Activated naive CD4-positive, alpha-beta T cell treated with anti-CD3 and anti-CD28 coated beads, Interleukin-2, amount 10 ng/mL, durations not matched to agents 7 days and 5 days (primary cell): ENCODE data around the gene KRT80.

Experiments
- CTCF ChIA-PET: fragments of 350-600 bp; sonication (Branson Sonifier 250); formaldehyde crosslinking; loops from one replicate; lab custom pipeline; 2021; ENCODE audit warnings: antibody characterized with exemption; lab: Charles Lee
- DNase-seq: peaks from one replicate; pipeline ENCODE4 v3.0.0-alpha.2; 2020
- H3K27ac Mint-ChIP-seq: one replicate; pipeline ENCODE4 v1.8.0; 2021; ENCODE audit warnings: mild to moderate bottlenecking, moderate library complexity, mixed read lengths
- H3K27me3 Mint-ChIP-seq: one replicate; pipeline ENCODE4 v1.8.0; 2021; ENCODE audit warnings: mild to moderate bottlenecking, mixed read lengths
- H3K36me3 Mint-ChIP-seq: one replicate; pipeline ENCODE4 v1.8.0; 2021; ENCODE audit warnings: mixed read lengths
- H3K4me1 Mint-ChIP-seq: one replicate; pipeline ENCODE4 v1.8.0; 2021; ENCODE audit warnings: mixed read lengths
- H3K4me3 Mint-ChIP-seq: one replicate; pipeline ENCODE4 v1.8.0; 2021; ENCODE audit warnings: mild to moderate bottlenecking, moderate library complexity, mixed read lengths
- H3K9me3 Mint-ChIP-seq: one replicate; pipeline ENCODE4 v1.8.0; 2021; ENCODE audit warnings: mixed read lengths

KRT80 gene

GRCh38 chr12:52165096-52165855 lies 26.5 kb downstream of the KRT80 start:
- H3K27me3 Mint-ChIP-seq = peaks cover 30% of the 10 kb centered on the region
- H3K9me3 Mint-ChIP-seq = no peaks in the 10 kb centered on the region
- no peak overlapping the region for H3K4me3 Mint-ChIP-seq
- CTCF ChIA-PET = interaction anchor here (0.6 to 1.2 kb wide), 3 partner anchors 32 to 113 kb away, joined by 3 to 7 read pairs (median 6); no protein-coding TSS in a partner anchor
- H3K36me3 Mint-ChIP-seq = peaks cover 6% of the 10 kb centered on the region
- no peak overlapping the region for H3K27ac Mint-ChIP-seq
- H3K4me1 Mint-ChIP-seq = peaks cover 47% of the 10 kb centered on the region
- DNase-seq = no peak

- CTCF ChIA-PET = interaction anchor here (0.6 kb wide), 1 partner anchor 33 kb away, joined by 3 read pairs; no protein-coding TSS in a partner anchor
- no peak for DNase-seq
Observed at GRCh38 chr12:52164624-52165023, 27.2 kb downstream of the KRT80 start.

GRCh38 chr12:52162981-52163380 lies 28.8 kb downstream of the KRT80 start:
- Mint-ChIP-seq H3K27me3 (peaks cover 15% of the 10 kb centered on the region), H3K36me3 (peaks cover 6% of the 10 kb centered on the region), H3K4me1 (peaks cover 55% of the 10 kb centered on the region), H3K27ac (peak overlapping the region; percentile 8), H3K9me3 (peaks cover 4% of the 10 kb centered on the region), H3K4me3 (no peak overlapping the region)
- DNase-seq = no peak
- CTCF ChIA-PET = no interaction called here

More at GRCh38 chr12:52164624-52165023, 27.2 kb downstream of the KRT80 start:
- H3K9me3 Mint-ChIP-seq = no peaks in the 10 kb centered on the region
- H3K36me3 Mint-ChIP-seq = peaks cover 6% of the 10 kb centered on the region
- no peak overlapping the region for H3K4me3 Mint-ChIP-seq
- no peak overlapping the region for H3K27ac Mint-ChIP-seq
- peaks cover 23% of the 10 kb centered on the region for H3K27me3 Mint-ChIP-seq
- H3K4me1 Mint-ChIP-seq = peaks cover 48% of the 10 kb centered on the region

DNA sequence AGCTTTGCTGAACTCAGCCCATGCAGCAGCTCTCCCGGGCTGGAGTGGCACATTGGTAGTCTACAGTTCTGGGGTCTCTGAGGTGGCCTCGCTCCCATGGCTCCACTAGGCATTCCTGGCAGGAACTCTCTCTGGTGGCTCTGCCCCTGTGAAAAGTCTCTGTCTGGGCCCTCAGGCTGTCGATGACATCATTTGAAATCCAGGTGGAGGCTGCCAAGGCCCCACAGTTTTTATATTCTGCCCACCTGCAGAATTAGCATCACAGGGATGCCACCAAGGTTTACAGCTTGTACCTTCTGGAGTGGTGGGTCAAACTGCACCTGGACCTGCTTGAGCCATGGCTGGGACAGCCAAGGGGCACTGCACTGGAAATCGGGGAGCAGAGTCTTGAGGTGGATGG lies 31.6 kb downstream of the KRT80 start:
- DNase-seq = no peak
- peaks cover 3% of the 10 kb centered on the region for H3K27me3 Mint-ChIP-seq
- peaks cover 6% of the 10 kb centered on the region for H3K36me3 Mint-ChIP-seq
- peaks cover 4% of the 10 kb centered on the region for H3K9me3 Mint-ChIP-seq
- H3K4me3 Mint-ChIP-seq = no peak overlapping the region
- H3K27ac Mint-ChIP-seq = no peak overlapping the region
- CTCF ChIA-PET = interaction anchor here (0.9 to 1.3 kb wide), 4 partner anchors 12 to 212 kb away, joined by 3 to 4 read pairs (median 3); no protein-coding TSS in a partner anchor
- peaks cover 71% of the 10 kb centered on the region for H3K4me1 Mint-ChIP-seq

DNA sequence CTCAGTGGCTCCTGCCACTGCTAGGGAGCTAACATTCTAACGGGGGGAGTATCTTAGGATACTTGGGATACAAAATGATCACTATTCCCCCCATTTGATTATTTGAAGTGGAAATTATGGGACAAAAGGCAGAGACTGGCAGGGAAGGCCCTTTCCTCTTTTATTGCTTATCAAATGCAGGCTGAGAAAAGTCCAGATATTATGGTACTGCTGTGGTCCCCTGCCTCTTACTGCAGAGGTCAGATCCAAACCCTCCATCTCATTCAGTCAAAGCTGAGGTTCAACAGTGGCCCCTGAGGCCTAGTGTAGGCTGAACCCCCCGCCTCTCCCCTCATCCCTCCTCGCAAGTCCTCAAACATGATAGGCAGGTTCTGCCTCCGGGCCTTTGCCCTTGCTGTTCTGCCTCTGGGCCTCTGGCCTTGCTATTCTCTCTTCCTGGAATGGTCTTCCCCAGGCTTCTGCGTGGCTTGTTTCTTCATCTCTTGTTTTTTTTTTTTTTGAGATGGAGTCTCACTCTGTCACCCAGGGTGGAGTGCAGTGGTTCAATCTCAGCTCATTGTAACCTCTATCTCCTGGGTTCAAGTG lies 34.2 kb downstream of the KRT80 start:
- Mint-ChIP-seq H3K27ac (no peak overlapping the region), H3K9me3 (peaks cover 4% of the 10 kb centered on the region), H3K27me3 (no peaks in the 10 kb centered on the region), H3K4me3 (no peak overlapping the region), H3K4me1 (peaks cover 78% of the 10 kb centered on the region), H3K36me3 (peaks cover 6% of the 10 kb centered on the region)
- CTCF ChIA-PET = interaction anchor here (0.8 to 4.0 kb wide), 17 partner anchors 9 to 723 kb away, joined by 3 to 31 read pairs (median 4); no protein-coding TSS in a partner anchor
- DNase-seq = no peak

DNA sequence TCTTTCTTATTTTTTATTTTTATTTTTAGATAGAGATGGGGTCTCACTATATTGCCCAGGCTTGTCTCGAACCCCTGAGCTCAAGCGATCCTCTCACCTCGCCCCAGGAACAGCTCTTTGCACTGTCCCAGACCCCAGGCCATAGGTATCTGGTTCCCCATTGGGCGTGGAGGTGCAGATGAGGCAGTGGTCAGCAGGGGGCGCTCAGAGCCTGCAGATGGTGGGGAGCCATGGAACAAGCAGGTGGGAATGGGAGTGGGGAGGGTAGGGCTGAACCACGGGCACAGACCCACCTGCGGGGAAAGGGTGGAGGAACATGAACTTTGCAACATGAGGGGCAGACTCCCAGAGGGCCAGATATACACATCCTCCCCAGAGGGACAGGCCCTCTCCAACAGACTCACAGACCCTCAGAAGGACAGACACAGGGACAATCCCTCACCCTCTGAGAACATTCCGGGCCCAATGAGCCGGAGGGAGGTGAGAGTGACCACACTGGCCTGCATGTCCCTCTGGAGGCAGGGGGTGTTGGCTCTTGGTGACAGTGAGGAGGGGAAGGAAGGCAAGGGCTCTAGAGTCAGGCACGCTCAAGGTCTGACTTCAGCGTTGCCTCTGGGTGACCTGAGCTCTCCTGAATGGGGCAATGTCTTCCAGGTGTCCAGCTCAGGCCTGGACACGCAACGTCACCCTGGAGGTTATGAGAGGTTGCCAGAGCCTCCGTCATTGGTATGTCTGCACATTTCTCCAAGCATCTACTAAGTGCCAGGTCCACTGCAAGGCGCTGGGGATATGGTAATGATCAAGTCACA lies 34.9 kb downstream of the KRT80 start:
- Mint-ChIP-seq H3K9me3 (peaks cover 4% of the 10 kb centered on the region), H3K27ac (no peak overlapping the region), H3K27me3 (no peaks in the 10 kb centered on the region), H3K4me3 (no peak overlapping the region), H3K36me3 (peaks cover 6% of the 10 kb centered on the region), H3K4me1 (peaks cover 74% of the 10 kb centered on the region)
- DNase-seq = peak; percentile 86
- CTCF ChIA-PET = interaction anchor here (0.6 to 4.0 kb wide), 20 partner anchors 13 to 723 kb away, joined by 3 to 31 read pairs (median 4); no protein-coding TSS in a partner anchor

GRCh38 chr12:52156311-52156710 lies 35.5 kb downstream of the KRT80 start:
- CTCF ChIA-PET = interaction anchor here (0.6 to 4.0 kb wide), 13 partner anchors 18 to 724 kb away, joined by 3 to 31 read pairs (median 4); no protein-coding TSS in a partner anchor

DNA sequence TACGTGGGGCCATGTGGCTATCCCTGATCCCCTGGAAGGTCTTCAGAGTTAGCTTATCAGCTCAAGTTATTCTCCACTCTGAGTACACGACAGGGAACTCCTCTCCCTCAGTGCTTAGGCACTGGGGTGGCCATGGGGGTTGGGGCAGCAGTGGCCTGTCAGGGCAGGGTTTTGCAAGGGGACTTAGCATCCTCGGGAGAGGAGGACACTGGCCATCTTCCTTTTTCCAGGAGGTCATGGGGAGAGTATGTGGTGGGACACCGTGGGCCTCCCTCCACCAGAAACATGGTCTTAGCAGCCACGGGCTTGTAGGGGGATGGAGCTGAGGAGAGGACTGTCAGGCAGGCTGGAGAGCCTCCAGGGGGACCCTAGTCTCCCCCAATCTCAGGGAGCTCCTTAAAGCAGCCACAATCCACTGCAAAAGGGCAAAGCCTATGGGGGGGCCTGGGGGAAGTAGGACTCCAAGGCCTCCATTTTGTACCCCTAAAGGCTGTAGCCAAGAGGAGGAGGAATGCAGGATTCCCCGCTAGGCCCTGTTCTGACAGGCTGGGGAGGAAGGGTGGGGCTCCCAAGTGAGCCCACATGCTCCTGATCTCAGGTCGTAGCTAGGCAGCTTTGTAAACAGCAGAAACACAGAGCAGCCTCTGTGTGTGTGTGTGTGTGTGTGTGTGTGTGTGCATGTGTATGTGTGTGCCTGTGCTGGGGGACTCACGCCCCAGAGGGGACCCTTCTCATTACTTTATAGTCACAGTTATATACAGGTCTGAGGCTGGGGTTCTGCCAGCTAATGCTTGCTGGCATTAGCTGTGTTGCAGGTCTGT lies 36.6 kb downstream of the KRT80 start:
- Mint-ChIP-seq H3K27me3 (peaks cover 11% of the 10 kb centered on the region), H3K36me3 (no peaks in the 10 kb centered on the region), H3K27ac (peak overlapping the region; percentile 87), H3K9me3 (peaks cover 4% of the 10 kb centered on the region), H3K4me1 (peaks cover 65% of the 10 kb centered on the region), H3K4me3 (no peak overlapping the region)
- DNase-seq = peak; percentile 85
- CTCF ChIA-PET = interaction anchor here (0.9 to 4.0 kb wide), 11 partner anchors 58 to 725 kb away, joined by 3 to 26 read pairs (median 5); no protein-coding TSS in a partner anchor

More at GRCh38 chr12:52156311-52156710, 35.5 kb downstream of the KRT80 start:
- Mint-ChIP-seq H3K4me3 (no peak overlapping the region), H3K27me3 (peaks cover under 1% of the 10 kb centered on the region), H3K36me3 (peaks cover 3% of the 10 kb centered on the region), H3K4me1 (peaks cover 74% of the 10 kb centered on the region), H3K27ac (peak overlapping the region; percentile 52), H3K9me3 (peaks cover 4% of the 10 kb centered on the region)
- no peak for DNase-seq

GRCh38 chr12:52152905-52153317 lies 38.9 kb downstream of the KRT80 start:
- CTCF ChIA-PET = interaction anchor here (2.5 kb wide), 1 partner anchor 174 kb away, joined by 26 read pairs; no protein-coding TSS in a partner anchor
- peaks cover 13% of the 10 kb centered on the region for H3K27me3 Mint-ChIP-seq
- H3K9me3 Mint-ChIP-seq = no peaks in the 10 kb centered on the region
- no peak overlapping the region for H3K27ac Mint-ChIP-seq
- no peaks in the 10 kb centered on the region for H3K36me3 Mint-ChIP-seq
- peaks cover 57% of the 10 kb centered on the region for H3K4me1 Mint-ChIP-seq
- H3K4me3 Mint-ChIP-seq = no peak overlapping the region
- no peak for DNase-seq

GRCh38 chr12:52151837-52152783 lies 39.7 kb downstream of the KRT80 start:
- CTCF ChIA-PET = interaction anchor here (1.1 to 1.2 kb wide), 2 partner anchors 155 to 158 kb away, joined by 3 read pairs; no protein-coding TSS in a partner anchor
- Mint-ChIP-seq H3K36me3 (no peaks in the 10 kb centered on the region), H3K4me1 (peaks cover 52% of the 10 kb centered on the region), H3K27ac (peak overlapping the region; percentile 82), H3K4me3 (peak overlapping the region; percentile 48), H3K9me3 (no peaks in the 10 kb centered on the region), H3K27me3 (peaks cover 13% of the 10 kb centered on the region)
- peak; percentile 86 for DNase-seq

GRCh38 chr12:52151153-52151836 lies 40.5 kb downstream of the KRT80 start:
- peak overlapping the region; percentile 48 for H3K4me3 Mint-ChIP-seq
- H3K36me3 Mint-ChIP-seq = no peaks in the 10 kb centered on the region
- CTCF ChIA-PET = interaction anchor here (1.1 to 1.2 kb wide), 3 partner anchors 128 to 159 kb away, joined by 3 to 4 read pairs (median 3); no protein-coding TSS in a partner anchor
- H3K27me3 Mint-ChIP-seq = peaks cover 13% of the 10 kb centered on the region
- peaks cover 43% of the 10 kb centered on the region for H3K4me1 Mint-ChIP-seq
- peak overlapping the region; percentile 82 for H3K27ac Mint-ChIP-seq
- no peak for DNase-seq
- H3K9me3 Mint-ChIP-seq = no peaks in the 10 kb centered on the region
